ENCODE measurements around the gene C5.

GRCh38 chr9:120916588-120916987, 133.5 kb downstream of the C5 start:
- TF ChIP-seq, protein P1, sequence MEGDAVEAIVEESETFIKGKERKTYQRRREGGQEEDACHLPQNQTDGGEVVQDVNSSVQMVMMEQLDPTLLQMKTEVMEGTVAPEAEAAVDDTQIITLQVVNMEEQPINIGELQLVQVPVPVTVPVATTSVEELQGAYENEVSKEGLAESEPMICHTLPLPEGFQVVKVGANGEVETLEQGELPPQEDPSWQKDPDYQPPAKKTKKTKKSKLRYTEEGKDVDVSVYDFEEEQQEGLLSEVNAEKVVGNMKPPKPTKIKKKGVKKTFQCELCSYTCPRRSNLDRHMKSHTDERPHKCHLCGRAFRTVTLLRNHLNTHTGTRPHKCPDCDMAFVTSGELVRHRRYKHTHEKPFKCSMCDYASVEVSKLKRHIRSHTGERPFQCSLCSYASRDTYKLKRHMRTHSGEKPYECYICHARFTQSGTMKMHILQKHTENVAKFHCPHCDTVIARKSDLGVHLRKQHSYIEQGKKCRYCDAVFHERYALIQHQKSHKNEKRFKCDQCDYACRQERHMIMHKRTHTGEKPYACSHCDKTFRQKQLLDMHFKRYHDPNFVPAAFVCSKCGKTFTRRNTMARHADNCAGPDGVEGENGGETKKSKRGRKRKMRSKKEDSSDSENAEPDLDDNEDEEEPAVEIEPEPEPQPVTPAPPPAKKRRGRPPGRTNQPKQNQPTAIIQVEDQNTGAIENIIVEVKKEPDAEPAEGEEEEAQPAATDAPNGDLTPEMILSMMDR (IDR thresholded peaks at IDR 0.05) = no peak
- peak; percentile 47 to 58 for TF ChIP-seq POLR2AphosphoS5 (IDR thresholded peaks at IDR 0.05)

Measured in upper lobe of left lung (tissue), 4 donors.